GM21360 (cell line): ENCODE data around the gene XKR7.

Experiments used
- ATAC-seq: cut with Tn5 transposase; IDR thresholded peaks from one replicate; pipeline ENCODE4 v1.9.1; 2021; ENCODE audit warnings: mild to moderate bottlenecking, moderate library complexity; ENCODE audit not compliant: unreplicated experiment

XKR7 gene

GRCh38 chr20:32036252-32036651 is 68.3 kb downstream of the XKR7 start:
- no peak for ATAC-seq

- ATAC-seq = no peak
Measured at GRCh38 chr20:32036716-32037485, 69.0 kb downstream of the XKR7 start.

GRCh38 chr20:32037929-32038328 is 70.0 kb downstream of the XKR7 start:
- no peak for ATAC-seq

GRCh38 chr20:32040142-32040953 is 72.4 kb downstream of the XKR7 start:
- ATAC-seq = peak; percentile 61

GRCh38 chr20:32045999-32046398 is 78.0 kb downstream of the XKR7 start:
- no peak for ATAC-seq

- ATAC-seq = no peak
Measured at GRCh38 chr20:32050324-32050841, 82.4 kb downstream of the XKR7 start.

GRCh38 chr20:32050851-32051556 is 83.1 kb downstream of the XKR7 start:
- ATAC-seq = no peak

GRCh38 chr20:32051720-32052089 is 83.8 kb downstream of the XKR7 start:
- ATAC-seq = no peak

- peak; percentile 44 for ATAC-seq
Measured at GRCh38 chr20:32052090-32052777, 84.3 kb downstream of the XKR7 start, which contains the start of gene HCK. TSS of gene HCK (plus strand) at chr20:32052242.

GRCh38 chr20:32052778-32053362 is 84.9 kb downstream of the XKR7 start:
- ATAC-seq = peak; percentile 47
